GM23338 (cell line): ENCODE data around the gene DENND1B. TPM values are rescaled to one million over a fixed set of nuclear protein-coding genes. Genes with fewer than 3 reads are reported as not detected.

Experiments
- ATAC-seq: fragments of 200-7000 bp; cut with Tn5 transposase; 3 replicates; pipeline ENCODE4 v1.9.1; 2020
- DNase-seq: peaks from one replicate; pipeline ENCODE4 v3.0.0-alpha.2; 2015; ENCODE audit warnings: low spot score
- H2AFZ ChIP-seq: fragments of 200-600 bp; sonication (generic); 2 replicates; pipeline ENCODE4 v1.8.0; 2016; ENCODE audit warnings: antibody characterized with exemption, mild to moderate bottlenecking, moderate library complexity
- H3F3A ChIP-seq: fragments of 200-600 bp; sonication (generic); replicated peaks from 2 replicates; pipeline ENCODE4 v1.8.0; 2017; ENCODE audit warnings: antibody characterized with exemption, mixed run types, low read depth
- H3K27ac ChIP-seq: fragments of 200-600 bp; sonication (generic); 2 replicates; pipeline ENCODE4 v1.6.1; 2016; ENCODE audit warnings: low read depth
- H3K27me3 ChIP-seq: fragments of 200-600 bp; sonication (generic); 2 replicates; pipeline ENCODE4 v1.8.0; 2016; ENCODE audit warnings: mild to moderate bottlenecking, mixed run types, moderate library complexity; ENCODE audit not compliant: insufficient read depth
- H3K36me3 ChIP-seq: fragments of 200-600 bp; sonication (generic); 2 replicates; pipeline ENCODE4 v1.8.0; 2016; ENCODE audit warnings: mild to moderate bottlenecking; ENCODE audit not compliant: insufficient read depth
- H3K4me1 ChIP-seq: fragments of 200-600 bp; sonication (generic); 2 replicates; pipeline ENCODE4 v1.8.0; 2016; ENCODE audit warnings: mild to moderate bottlenecking, moderate library complexity; ENCODE audit not compliant: insufficient read depth
- H3K4me2 ChIP-seq: fragments of 200-600 bp; sonication (generic); 2 replicates; pipeline ENCODE4 v1.7.1; 2017; ENCODE audit warnings: mixed run types
- H3K4me3 ChIP-seq: fragments of 200-600 bp; sonication (generic); 2 replicates; pipeline ENCODE4 v1.6.1; 2016; ENCODE audit warnings: mixed run types
- H3K79me2 ChIP-seq: fragments of 200-600 bp; sonication (generic); replicated peaks from 2 replicates; pipeline ENCODE4 v1.8.0; 2017; ENCODE audit warnings: mild to moderate bottlenecking; ENCODE audit not compliant: insufficient read depth
- H3K9me2 ChIP-seq: fragments of 200-600 bp; sonication (generic); 2 replicates; pipeline ENCODE4 v1.8.0; 2017; ENCODE audit not compliant: insufficient read depth
- H4K20me1 ChIP-seq: fragments of 200-600 bp; sonication (generic); replicated peaks from 2 replicates; pipeline ENCODE4 v1.8.0; 2017; ENCODE audit warnings: mild to moderate bottlenecking; ENCODE audit not compliant: insufficient read depth
- H3K27ac Mint-ChIP-seq: 2 replicates; pipeline ENCODE4 v1.8.0; 2020; ENCODE audit warnings: inconsistent platforms, mild to moderate bottlenecking, moderate library complexity, mixed read lengths
- H3K27me3 Mint-ChIP-seq: 3 replicates; pipeline ENCODE4 v1.8.0; 2022; ENCODE audit warnings: low read depth, mild to moderate bottlenecking, moderate library complexity, mixed read lengths, inconsistent platforms; ENCODE audit not compliant: insufficient read depth, poor library complexity
- H3K36me3 Mint-ChIP-seq: 3 replicates; pipeline ENCODE4 v1.8.0; 2021; ENCODE audit warnings: low read depth, mild to moderate bottlenecking, inconsistent platforms, moderate library complexity, mixed read lengths
- H3K4me1 Mint-ChIP-seq: 3 replicates; pipeline ENCODE4 v1.8.0; 2020; ENCODE audit warnings: mild to moderate bottlenecking, inconsistent platforms, mixed read lengths
- H3K4me3 Mint-ChIP-seq: 3 replicates; pipeline ENCODE4 v1.8.0; 2021; ENCODE audit warnings: moderate library complexity, mild to moderate bottlenecking, inconsistent platforms, mixed read lengths
- H3K9me3 Mint-ChIP-seq: 3 replicates; pipeline ENCODE4 v1.8.0; 2020; ENCODE audit warnings: moderate library complexity, mild to moderate bottlenecking, inconsistent platforms, mixed read lengths
- CTCF ChIP-seq, 2 experiments: fragments of 200-600 bp in 1 of 2; sonication (generic) in 1 of 2; conservative IDR thresholded peaks; 2 replicates each; pipeline versions ENCODE4 v1.5.1 to v1.6.1; 2016 to 2017; ENCODE audit warnings: antibody characterized with exemption in 2 of 2, low read depth in 2 of 2, mild to moderate bottlenecking in 2 of 2, moderate library complexity in 1 of 2
- ETS1 ChIP-seq: IDR thresholded peaks from 2 replicates; pipeline ENCODE4 v1.6.1; 2016; ENCODE audit warnings: antibody characterized with exemption
- EZH2 ChIP-seq: fragments of 200-600 bp; sonication (generic); IDR thresholded peaks from one replicate; pipeline ENCODE4 v1.8.0; 2017; ENCODE audit warnings: antibody characterized with exemption, mild to moderate bottlenecking, low read depth; ENCODE audit not compliant: unreplicated experiment
- EZH2phosphoT487 ChIP-seq: fragments of 200-600 bp; sonication (generic); IDR thresholded peaks from one replicate; pipeline ENCODE4 v1.8.1; 2018; ENCODE audit warnings: antibody characterized with exemption; ENCODE audit not compliant: unreplicated experiment
- NANOG ChIP-seq: IDR thresholded peaks from 2 replicates; pipeline ENCODE4 v1.6.1; 2016; ENCODE audit warnings: antibody characterized with exemption, borderline replicate concordance
- POLR2AphosphoS5 ChIP-seq: IDR thresholded peaks from 2 replicates; pipeline ENCODE4 v1.6.1; 2016; ENCODE audit warnings: antibody characterized with exemption, low read depth
- REST ChIP-seq: IDR thresholded peaks from one replicate; pipeline ENCODE4 v1.6.1; 2018; ENCODE audit warnings: antibody characterized with exemption; ENCODE audit not compliant: unreplicated experiment
- STAT1 ChIP-seq: IDR thresholded peaks from one replicate; pipeline ENCODE4 v1.6.1; 2016; ENCODE audit warnings: antibody characterized with exemption; ENCODE audit not compliant: unreplicated experiment
- ZNF114 ChIP-seq: fragments of 250-450 bp; sonication (Bioruptor Pico); IDR thresholded peaks from 2 replicates; pipeline ENCODE4 v1.5.0; 2020; ENCODE audit warnings: mild to moderate bottlenecking, moderate library complexity
- ZNF331 ChIP-seq: fragments of 250-450 bp; sonication (Bioruptor Pico); IDR thresholded peaks from 2 replicates; pipeline ENCODE4 v1.5.0; 2020; ENCODE audit warnings: low read depth, mild to moderate bottlenecking, moderate library complexity
- long read RNA-seq: library from polyadenylated mRNA; unstranded; transcript quantifications from one replicate; pipeline ENCODE4 v2.0.0, GENCODE V29; 2020; ENCODE audit not compliant: unreplicated experiment
- polyA plus RNA-seq: library from polyadenylated mRNA; unstranded; fragments of >200 nt; fragmentation: Nextera tagmentation; extraction: Ambion mirVana; gene quantifications from 2 replicates; pipeline ENCODE4 v1.2.1, GENCODE V29; 2016
- total RNA-seq: library from RNA; depleted of rRNA; stranded (reverse); fragments of >200 nt; shearing (Covaris generic); gene quantifications from 2 replicates; pipeline ENCODE4 v1.2.3, GENCODE V29; 2014; rRNA removed

The DENND1B gene
- total RNA-seq, result 5.2 and 6.1 TPM in 2 replicates
- 3.0 and 4.3 TPM in 2 replicates for polyA plus RNA-seq
- long read RNA-seq, partial matches to known transcripts, result 0 of 4 reads
- long read RNA-seq, other reads (novel, unspliced or antisense), result 2 of 4 reads

GRCh38 chr1:197775282-197776262, at the start of gene DENND1B:
Gene DENND1B, minus strand, starts transcription at chr1:197775480. Its CDS starts 325 bp downstream, at chr1:197775155.
- Mint-ChIP-seq H3K9me3 (peaks cover 4% of the 10 kb centered on the region; the same call in 2 of the 3 replicates), H3K4me1 (peaks cover 20% of the 10 kb centered on the region), H3K27ac (no peak within 1 kb of the TSS), H3K4me3 (peak within 1 kb of the TSS; percentile 81), H3K36me3 (no peaks in the 10 kb centered on the region), H3K27me3 (peaks cover 2% of the 10 kb centered on the region)
- DNase-seq (peak; percentile 89), ATAC-seq (peak; percentile 88)
- Histone ChIP-seq H3K27me3 (peaks cover 30% of the 10 kb centered on the region), H3F3A (no peaks in the 10 kb centered on the region), H3K27ac (no peak within 1 kb of the TSS), H3K4me1 (peaks cover 19% of the 10 kb centered on the region), H2AFZ (peak within 1 kb of the TSS; percentile 93), H3K79me2 (no peaks in the 10 kb centered on the region; the same call in 1 of the 2 replicates), H3K9me2 (no peaks in the 10 kb centered on the region), H3K4me2 (peak within 1 kb of the TSS; percentile 79), H3K4me3 (peak within 1 kb of the TSS; percentile 77), H4K20me1 (no peaks in the 10 kb centered on the region), H3K36me3 (no peaks in the 10 kb centered on the region)
- peak; percentile 44; the same call in 1 of the 2 replicates for TF ChIP-seq ETS1
- TF ChIP-seq CTCF (conservative IDR thresholded peaks at IDR 0.05; ENCODE audit: low read depth in 2 of 2), result 0 out of 4 replicates have a peak, but pooled peaks of 1 of the 2 experiments have one; percentile 0
- no peak for TF ChIP-seq STAT1
- TF ChIP-seq EZH2, result no peak
- TF ChIP-seq POLR2AphosphoS5, result peak; percentile 15; the same call in 1 of the 2 replicates

- no peaks in the 10 kb centered on the region for H4K20me1 ChIP-seq
- H3K4me2 ChIP-seq, result peak overlapping the region; percentile 16
- peaks cover 8% of the 10 kb centered on the region for H3K27me3 Mint-ChIP-seq
- H3K4me3 Mint-ChIP-seq, result peak overlapping the region; percentile 20; the same call in 1 of the 3 replicates
- H3K79me2 ChIP-seq, result no peaks in the 10 kb centered on the region
- H3F3A ChIP-seq, result no peaks in the 10 kb centered on the region
- peak overlapping the region; percentile 70 for H3K27ac ChIP-seq
- H2AFZ ChIP-seq, result no peak overlapping the region
- H3K9me2 ChIP-seq, result no peaks in the 10 kb centered on the region
- H3K27ac Mint-ChIP-seq, result no peak overlapping the region; the same call in 1 of the 2 replicates
- DNase-seq, result peak; percentile 77
- ATAC-seq, result peak; percentile 74
- no peaks in the 10 kb centered on the region for H3K36me3 ChIP-seq
- H3K4me1 ChIP-seq, result peaks cover 44% of the 10 kb centered on the region
- peak overlapping the region; percentile 0; the same call in 1 of the 2 replicates for H3K4me3 ChIP-seq
- H3K27me3 ChIP-seq, result peaks cover 14% of the 10 kb centered on the region
- no peaks in the 10 kb centered on the region; the same call in 2 of the 3 replicates for H3K36me3 Mint-ChIP-seq
- H3K9me3 Mint-ChIP-seq, result no peaks in the 10 kb centered on the region; the same call in 2 of the 3 replicates
- peaks cover 54% of the 10 kb centered on the region for H3K4me1 Mint-ChIP-seq
- TF ChIP-seq EZH2 (no peak), STAT1 (no peak), REST (no peak), NANOG (peak; percentile 100), ZNF331 (no peak), POLR2AphosphoS5 (peak; percentile 52), ZNF114 (CRISPR knock-in tag) (no peak), EZH2phosphoT487 (no peak), ETS1 (no peak), CTCF (conservative IDR thresholded peaks at IDR 0.05; ENCODE audit: low read depth in 2 of 2) (no peak)
Observed at GRCh38 chr1:197814306-197814705, 39.0 kb upstream of the DENND1B start.
